Colonic mucosa (tissue), 4 donors: ENCODE data around the gene REEP1. TPM values are rescaled to one million over a fixed set of nuclear protein-coding genes. Genes with fewer than 3 reads are reported as not detected.

Experiments used
- DNase-seq: peaks from one replicate; pipeline ENCODE4 v3.0.0-alpha.2; 2020
- H3K27ac ChIP-seq: fragments of 200-600 bp; one replicate; pipeline ENCODE4 v1.8.0; 2021
- H3K27me3 ChIP-seq: fragments of 200-600 bp; one replicate; pipeline ENCODE4 v1.8.0; 2021
- H3K36me3 ChIP-seq: fragments of 200-600 bp; one replicate; pipeline ENCODE4 v1.8.0; 2021
- H3K4me1 ChIP-seq: fragments of 200-600 bp; one replicate; pipeline ENCODE4 v1.8.0; 2021; ENCODE audit warnings: mild to moderate bottlenecking
- H3K4me3 ChIP-seq: fragments of 200-600 bp; one replicate; pipeline ENCODE4 v1.8.0; 2021
- H3K9ac ChIP-seq, 2 donors: one replicate each; pipeline ENCODE4 v1.7.0; 2013; ENCODE audit warnings: control low read depth in 2 of 2, low read depth in 2 of 2, low read length in 2 of 2
- H3K9me3 ChIP-seq: fragments of 200-600 bp; one replicate; pipeline ENCODE4 v1.8.0; 2021
- CTCF ChIP-seq: fragments of 200-600 bp; IDR thresholded peaks from one replicate; pipeline ENCODE4 v1.8.0; 2022; ENCODE audit warnings: antibody characterized with exemption, mild to moderate bottlenecking
- intact Hi-C: fragments of 100-400 bp; cut with DNase I; formaldehyde crosslinking; loops from one replicate; pipeline ENCODE4 v1.14.1; 2022
- total RNA-seq, 2 donors: library from RNA; stranded (reverse); fragmentation: NEBNext Ultra II Directional in 1 of 2; extraction: Animal tissue kit (Norgen Biotek cat#: 25700) in 1 of 2; gene quantifications; one replicate each; pipeline ENCODE4 v1.2.1, GENCODE V29; 2021
- donor health status: healthy.
- donor health status: DM: no; HTN: no; CAD: no.
- donor health status: DM: no; HTN: no; CAD: no.

The REEP1 gene
- total RNA-seq, 2 donors from 2014 or later, result 1.8 to 5.7 TPM

GRCh38 chr2:86307431-86307830, 30.0 kb downstream of the REEP1 start:
- Histone ChIP-seq H3K27ac (no peak overlapping the region), H3K27me3 (no peaks in the 10 kb centered on the region), H3K9ac (no peak overlapping the region), H3K9me3 (no peaks in the 10 kb centered on the region), H3K36me3 (no peaks in the 10 kb centered on the region), H3K4me3 (no peak overlapping the region), H3K4me1 (no peaks in the 10 kb centered on the region)
- DNase-seq, result no peak
- intact Hi-C loops, result no loop called here
- no peak for TF ChIP-seq CTCF

GRCh38 chr2:86305915-86306254, 31.5 kb downstream of the REEP1 start:
- Histone ChIP-seq H3K9ac (no peak overlapping the region), H3K9me3 (no peaks in the 10 kb centered on the region), H3K27ac (no peak overlapping the region), H3K36me3 (no peaks in the 10 kb centered on the region), H3K4me3 (no peak overlapping the region), H3K27me3 (no peaks in the 10 kb centered on the region), H3K4me1 (no peaks in the 10 kb centered on the region)
- DNase-seq, result no peak
- intact Hi-C loops, result no loop called here
- no peak for TF ChIP-seq CTCF

DNA sequence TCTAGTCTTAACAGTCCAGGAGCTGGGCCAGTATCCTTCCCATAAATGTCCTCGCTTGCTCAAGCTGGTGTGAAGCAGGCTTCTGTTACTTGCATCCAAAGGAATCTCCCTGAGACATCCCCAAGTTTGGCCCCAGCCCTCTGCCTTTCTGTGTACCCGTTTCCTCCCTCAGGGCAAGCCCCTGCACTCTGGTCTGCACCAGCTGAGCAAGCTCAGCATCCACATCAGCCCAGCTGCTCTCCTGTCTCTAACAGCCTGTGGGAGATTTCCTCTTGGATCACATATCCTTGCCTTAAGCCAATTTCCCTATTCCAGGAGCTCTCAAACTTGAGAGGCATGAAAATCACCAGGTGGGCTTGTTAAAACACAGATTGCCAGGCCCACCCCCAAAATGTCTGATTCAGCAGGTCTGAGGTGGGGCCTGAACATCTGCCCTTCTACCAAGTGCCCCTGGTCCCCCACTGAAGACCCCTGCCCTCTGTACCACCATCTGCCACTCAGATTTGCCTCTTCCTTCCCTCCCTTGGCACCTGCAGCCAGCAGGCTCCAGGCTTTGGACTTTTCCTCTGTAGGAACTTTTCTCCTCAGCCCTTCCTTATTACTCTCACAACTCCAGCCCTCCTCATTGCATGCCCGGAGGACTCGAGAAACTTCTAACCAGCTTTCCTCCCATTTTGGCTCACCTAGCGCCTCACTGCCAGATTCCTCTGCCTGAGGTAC, 32.1 kb downstream of the REEP1 start:
- Histone ChIP-seq H3K27me3 (no peaks in the 10 kb centered on the region), H3K9ac (no peak overlapping the region), H3K4me3 (no peak overlapping the region), H3K9me3 (no peaks in the 10 kb centered on the region), H3K4me1 (no peaks in the 10 kb centered on the region), H3K27ac (no peak overlapping the region), H3K36me3 (no peaks in the 10 kb centered on the region)
- DNase-seq, result no peak
- TF ChIP-seq CTCF, result no peak
- intact Hi-C loops, result no loop called here

- no peak for DNase-seq
- Histone ChIP-seq H3K27ac (no peak overlapping the region), H3K27me3 (no peaks in the 10 kb centered on the region), H3K9me3 (no peaks in the 10 kb centered on the region), H3K9ac (no peak overlapping the region), H3K36me3 (no peaks in the 10 kb centered on the region), H3K4me3 (no peak overlapping the region), H3K4me1 (no peaks in the 10 kb centered on the region)
- TF ChIP-seq CTCF, result no peak
- intact Hi-C loops, result no loop called here
These were observed 33.0 kb downstream of the REEP1 start for GRCh38 chr2:86304416-86304815.

GRCh38 chr2:86302320-86302719, 35.1 kb downstream of the REEP1 start:
- Histone ChIP-seq H3K36me3 (no peaks in the 10 kb centered on the region), H3K27me3 (no peaks in the 10 kb centered on the region), H3K4me1 (no peaks in the 10 kb centered on the region), H3K27ac (no peak overlapping the region), H3K9me3 (no peaks in the 10 kb centered on the region), H3K9ac (no peak overlapping the region), H3K4me3 (no peak overlapping the region)
- intact Hi-C loops, result no loop called here
- no peak for TF ChIP-seq CTCF
- no peak for DNase-seq
